ENCODE results near the gene ADGRV1.

Gene ADGRV1

DNA sequence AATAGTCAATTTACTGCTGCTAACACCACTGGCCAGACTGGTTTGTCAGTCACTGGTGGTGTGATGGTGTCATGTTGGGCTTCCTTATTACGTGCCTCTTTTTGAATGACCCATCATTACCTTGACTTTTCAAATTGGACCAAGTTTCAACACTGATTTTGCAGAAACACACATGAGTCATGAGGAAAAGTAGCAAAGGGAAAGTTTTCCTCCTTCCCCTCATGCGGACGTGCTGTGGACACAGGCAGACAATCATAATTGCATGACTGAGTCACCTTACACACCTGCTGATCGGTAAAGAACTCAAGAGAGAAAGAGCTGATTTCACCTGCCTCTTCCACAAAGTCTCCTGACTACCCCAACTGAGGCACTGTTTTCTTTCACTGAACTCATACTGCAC, 500.0 kb downstream of the ADGRV1 start:
- no peak overlapping the region for H3K4me2 ChIP-seq (ENCODE audit: low read depth, low read length, poor library complexity, severe bottlenecking)
- H3K79me2 ChIP-seq (ENCODE audit: insufficient read depth, low read length) = no peaks in the 10 kb centered on the region
- H4K20me1 ChIP-seq (ENCODE audit: low read depth, low read length) = no peaks in the 10 kb centered on the region
- TF ChIP-seq, protein P1, sequence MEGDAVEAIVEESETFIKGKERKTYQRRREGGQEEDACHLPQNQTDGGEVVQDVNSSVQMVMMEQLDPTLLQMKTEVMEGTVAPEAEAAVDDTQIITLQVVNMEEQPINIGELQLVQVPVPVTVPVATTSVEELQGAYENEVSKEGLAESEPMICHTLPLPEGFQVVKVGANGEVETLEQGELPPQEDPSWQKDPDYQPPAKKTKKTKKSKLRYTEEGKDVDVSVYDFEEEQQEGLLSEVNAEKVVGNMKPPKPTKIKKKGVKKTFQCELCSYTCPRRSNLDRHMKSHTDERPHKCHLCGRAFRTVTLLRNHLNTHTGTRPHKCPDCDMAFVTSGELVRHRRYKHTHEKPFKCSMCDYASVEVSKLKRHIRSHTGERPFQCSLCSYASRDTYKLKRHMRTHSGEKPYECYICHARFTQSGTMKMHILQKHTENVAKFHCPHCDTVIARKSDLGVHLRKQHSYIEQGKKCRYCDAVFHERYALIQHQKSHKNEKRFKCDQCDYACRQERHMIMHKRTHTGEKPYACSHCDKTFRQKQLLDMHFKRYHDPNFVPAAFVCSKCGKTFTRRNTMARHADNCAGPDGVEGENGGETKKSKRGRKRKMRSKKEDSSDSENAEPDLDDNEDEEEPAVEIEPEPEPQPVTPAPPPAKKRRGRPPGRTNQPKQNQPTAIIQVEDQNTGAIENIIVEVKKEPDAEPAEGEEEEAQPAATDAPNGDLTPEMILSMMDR (IDR thresholded peaks at IDR 0.05; ENCODE audit: insufficient read depth, low read length, poor library complexity, severe bottlenecking) = no peak
- TF ChIP-seq EZH2phosphoT487 (conservative IDR thresholded peaks at IDR 0.05; ENCODE audit: low read length) = no peak
- no peak overlapping the region for H3K27ac ChIP-seq (ENCODE audit: low read depth, low read length)
- no peak overlapping the region for H3K4me3 ChIP-seq (ENCODE audit: insufficient read depth, low read length, poor library complexity, severe bottlenecking)
- no peak overlapping the region for H3K9ac ChIP-seq (ENCODE audit: low read length)
- H3K9me2 ChIP-seq (replicated peaks; ENCODE audit: insufficient read depth, low read length) = no peaks in the 10 kb centered on the region
- H3K9me3 ChIP-seq (ENCODE audit: insufficient read depth, low read length) = no peaks in the 10 kb centered on the region
- H2AFZ ChIP-seq (ENCODE audit: low read depth, low read length, severe bottlenecking) = no peak overlapping the region
- H3K27me3 ChIP-seq (ENCODE audit: low read length) = no peaks in the 10 kb centered on the region
- no peaks in the 10 kb centered on the region for H3K36me3 ChIP-seq (ENCODE audit: low read length)
- no peaks in the 10 kb centered on the region for H3F3A ChIP-seq (ENCODE audit: insufficient read depth)

DNA sequence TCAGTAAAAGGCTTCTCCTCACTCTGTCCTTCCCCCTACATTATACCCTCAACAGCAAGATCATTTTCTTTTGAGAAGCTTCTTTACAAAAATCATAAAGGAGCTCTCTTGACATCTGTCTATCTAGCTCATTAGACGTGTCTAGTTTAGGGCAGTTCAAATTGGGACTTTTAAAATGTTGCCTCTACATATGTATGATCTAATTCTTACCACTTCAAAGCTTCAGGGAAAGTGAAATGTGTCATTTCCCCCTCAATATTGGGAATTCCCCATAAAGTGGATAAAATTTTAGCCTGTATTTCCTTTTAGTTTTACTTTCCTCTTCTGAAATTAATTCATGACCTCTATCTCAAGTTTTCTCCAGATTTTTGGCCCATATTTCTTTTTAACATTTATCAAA, 500.8 kb downstream of the ADGRV1 start:
- Histone ChIP-seq H3K4me2 (ENCODE audit: low read depth, low read length, poor library complexity, severe bottlenecking) (no peak overlapping the region), H3K36me3 (ENCODE audit: low read length) (no peaks in the 10 kb centered on the region)
- TF ChIP-seq, protein P1 (IDR thresholded peaks at IDR 0.05; ENCODE audit: insufficient read depth, low read length, poor library complexity, severe bottlenecking) = no peak
- no peak for TF ChIP-seq EZH2phosphoT487 (conservative IDR thresholded peaks at IDR 0.05; ENCODE audit: low read length)

DNA sequence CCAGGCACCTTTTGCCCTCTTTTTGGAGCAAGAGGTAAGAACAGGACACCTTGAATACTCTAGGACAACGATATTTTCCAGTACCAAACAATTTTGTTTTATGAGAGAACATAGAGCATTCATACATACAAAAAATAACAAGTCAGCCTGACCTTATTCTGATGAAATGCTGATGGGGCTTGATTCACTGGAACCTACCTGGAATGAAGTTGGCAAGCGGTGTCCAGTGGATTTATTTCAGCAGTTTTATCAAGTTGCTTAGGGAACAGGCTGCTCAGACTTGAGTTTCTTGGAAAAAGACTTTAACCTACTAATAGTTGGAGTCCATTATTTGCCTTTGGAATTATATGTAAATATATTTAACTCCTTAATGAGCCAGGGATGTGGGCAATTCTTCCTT, 502.5 kb downstream of the ADGRV1 start:
- TF ChIP-seq, protein P1 (IDR thresholded peaks at IDR 0.05; ENCODE audit: insufficient read depth, low read length, poor library complexity, severe bottlenecking) = no peak
- TF ChIP-seq EZH2phosphoT487 (conservative IDR thresholded peaks at IDR 0.05; ENCODE audit: low read length) = no peak
- Histone ChIP-seq H3K4me2 (ENCODE audit: low read depth, low read length, poor library complexity, severe bottlenecking) (no peak overlapping the region), H3K9ac (ENCODE audit: low read length) (no peak overlapping the region)

More for the DNA sequence above, 500.8 kb downstream of the ADGRV1 start:
- Histone ChIP-seq H3K27me3 (ENCODE audit: low read length) (no peaks in the 10 kb centered on the region), H3K9ac (ENCODE audit: low read length) (no peak overlapping the region), H2AFZ (ENCODE audit: low read depth, low read length, severe bottlenecking) (no peak overlapping the region), H3F3A (ENCODE audit: insufficient read depth) (no peaks in the 10 kb centered on the region), H3K9me2 (replicated peaks; ENCODE audit: insufficient read depth, low read length) (no peaks in the 10 kb centered on the region), H4K20me1 (ENCODE audit: low read depth, low read length) (no peaks in the 10 kb centered on the region), H3K79me2 (ENCODE audit: insufficient read depth, low read length) (no peaks in the 10 kb centered on the region), H3K9me3 (ENCODE audit: insufficient read depth, low read length) (no peaks in the 10 kb centered on the region), H3K4me3 (ENCODE audit: insufficient read depth, low read length, poor library complexity, severe bottlenecking) (no peak overlapping the region), H3K27ac (ENCODE audit: low read depth, low read length) (no peak overlapping the region)

More for the DNA sequence above, 502.5 kb downstream of the ADGRV1 start:
- Histone ChIP-seq H3K27ac (ENCODE audit: low read depth, low read length) (no peak overlapping the region), H3K79me2 (ENCODE audit: insufficient read depth, low read length) (no peaks in the 10 kb centered on the region), H3K36me3 (ENCODE audit: low read length) (no peaks in the 10 kb centered on the region), H4K20me1 (ENCODE audit: low read depth, low read length) (no peaks in the 10 kb centered on the region), H2AFZ (ENCODE audit: low read depth, low read length, severe bottlenecking) (no peak overlapping the region), H3K27me3 (ENCODE audit: low read length) (no peaks in the 10 kb centered on the region), H3F3A (ENCODE audit: insufficient read depth) (no peaks in the 10 kb centered on the region), H3K9me2 (replicated peaks; ENCODE audit: insufficient read depth, low read length) (no peaks in the 10 kb centered on the region), H3K4me3 (ENCODE audit: insufficient read depth, low read length, poor library complexity, severe bottlenecking) (no peak overlapping the region), H3K9me3 (ENCODE audit: insufficient read depth, low read length) (no peaks in the 10 kb centered on the region)

All from SU-DHL-6 (cell line).